WTC11 (cell line): ENCODE data around the gene WNT1. TPM values are rescaled to one million over a fixed set of nuclear protein-coding genes. Genes with fewer than 3 reads are reported as not detected.
A peak's percentile ranks its signal among the peaks of the same experiment; 100 is the strongest.

Source experiments
- ATAC-seq: fragments of 200-7000 bp; cut with Tn5 transposase; 2 replicates; pipeline ENCODE4 v1.10.0; 2021; ENCODE audit warnings: mild to moderate bottlenecking, moderate library complexity
- CTCF ChIA-PET: fragments of 300-600 bp; sonication (Branson Sonifier 250); formaldehyde crosslinking; loops from one replicate; lab custom pipeline; 2021; ENCODE audit warnings: antibody characterized with exemption; lab: Charles Lee
- POLR2A ChIA-PET: fragments of 350-600 bp; sonication (Branson Sonifier 250); formaldehyde crosslinking; loops from one replicate; lab custom pipeline; 2021; ENCODE audit warnings: antibody characterized with exemption; lab: Charles Lee
- DNase-seq: peaks from one replicate; pipeline ENCODE4 v3.0.0; 2021; ENCODE audit warnings: low spot score
- H3K27ac Mint-ChIP-seq: 2 replicates; pipeline ENCODE4 v1.8.0; 2021; ENCODE audit warnings: mixed read lengths
- H3K27me3 Mint-ChIP-seq: 2 replicates; pipeline ENCODE4 v1.8.0; 2021; ENCODE audit warnings: low read depth, mild to moderate bottlenecking, moderate library complexity, mixed read lengths
- H3K36me3 Mint-ChIP-seq: 2 replicates; pipeline ENCODE4 v1.8.0; 2021; ENCODE audit warnings: mixed read lengths
- H3K4me1 Mint-ChIP-seq: 2 replicates; pipeline ENCODE4 v1.8.0; 2022; ENCODE audit warnings: mixed read lengths
- H3K4me3 Mint-ChIP-seq: 2 replicates; pipeline ENCODE4 v1.8.0; 2021; ENCODE audit warnings: mild to moderate bottlenecking, moderate library complexity, mixed read lengths
- H3K9me3 Mint-ChIP-seq: 2 replicates; pipeline ENCODE4 v1.8.0; 2021; ENCODE audit warnings: mixed read lengths
- ATF1 ChIP-seq: sonication (generic); formaldehyde crosslinking; IDR thresholded peaks from 2 replicates; pipeline ENCODE4 v1.8.1; 2023; ENCODE audit warnings: mild to moderate bottlenecking, moderate library complexity, missing genetic modification reagents
- FOXP1 ChIP-seq: sonication (generic); formaldehyde crosslinking; IDR thresholded peaks from 2 replicates; pipeline ENCODE4 v1.8.0; 2022; ENCODE audit warnings: missing genetic modification reagents, mild to moderate bottlenecking, moderate library complexity, borderline replicate concordance
- HMGA2 ChIP-seq: fragments of 250-450 bp; sonication (Bioruptor Pico); IDR thresholded peaks from 2 replicates; pipeline ENCODE4 v1.4.0; 2021; ENCODE audit warnings: mild to moderate bottlenecking, moderate library complexity
- NR1H2 ChIP-seq: sonication (generic); formaldehyde crosslinking; IDR thresholded peaks from 2 replicates; pipeline ENCODE4 v1.9.0; 2021; ENCODE audit warnings: mild to moderate bottlenecking, moderate library complexity, missing genetic modification reagents
- PRRX2 ChIP-seq: fragments of 250-450 bp; sonication (Bioruptor Pico); IDR thresholded peaks from 2 replicates; pipeline ENCODE4 v1.8.0; 2021; ENCODE audit warnings: mild to moderate bottlenecking
- SMAD4 ChIP-seq: sonication (generic); formaldehyde crosslinking; IDR thresholded peaks from 2 replicates; pipeline ENCODE4 v1.8.0; 2022; ENCODE audit warnings: mild to moderate bottlenecking, missing genetic modification reagents
- ZNF121 ChIP-seq: sonication (generic); formaldehyde crosslinking; IDR thresholded peaks from 2 replicates; pipeline ENCODE4 v1.8.0; 2023; ENCODE audit warnings: missing genetic modification reagents
- total RNA-seq: library from RNA; stranded (reverse); gene quantifications from 3 replicates; pipeline ENCODE4 v1.2.3, GENCODE V29; 2021
- TF ChIP-seq, protein P1 (sequence below): sonication (generic); formaldehyde crosslinking; IDR thresholded peaks from 2 replicates; pipeline ENCODE4 v1.8.0; 2023; ENCODE audit warnings: missing genetic modification reagents, mild to moderate bottlenecking, borderline replicate concordance
- TF ChIP-seq, protein P2 (sequence below): sonication (generic); formaldehyde crosslinking; IDR thresholded peaks from 2 replicates; pipeline ENCODE4 v1.8.1; 2022; ENCODE audit warnings: missing genetic modification reagents, borderline replicate concordance
- TF ChIP-seq, protein P3 (sequence below): fragments of 250-450 bp; sonication (Bioruptor Pico); IDR thresholded peaks from 2 replicates; pipeline ENCODE4 v1.9.0; 2021; ENCODE audit warnings: moderate library complexity, mild to moderate bottlenecking, inconsistent platforms, borderline replicate concordance
- TF ChIP-seq, protein P4 (sequence below): sonication (generic); formaldehyde crosslinking; IDR thresholded peaks from 2 replicates; pipeline ENCODE4 v1.8.0; 2023; ENCODE audit warnings: mild to moderate bottlenecking, missing genetic modification reagents
- TF ChIP-seq, protein P5 (sequence below): sonication (generic); formaldehyde crosslinking; IDR thresholded peaks from 2 replicates; pipeline ENCODE4 v1.8.1; 2022; ENCODE audit warnings: mild to moderate bottlenecking, missing genetic modification reagents, moderate library complexity, borderline replicate concordance
- TF ChIP-seq, protein P6 (sequence below): fragments of 200-600 bp; IDR thresholded peaks from 2 replicates; pipeline ENCODE4 v1.8.0; 2022; ENCODE audit warnings: antibody characterized with exemption

The WNT1 gene
- total RNA-seq, 1 experiment from 2014 or later = not detected

DNA sequence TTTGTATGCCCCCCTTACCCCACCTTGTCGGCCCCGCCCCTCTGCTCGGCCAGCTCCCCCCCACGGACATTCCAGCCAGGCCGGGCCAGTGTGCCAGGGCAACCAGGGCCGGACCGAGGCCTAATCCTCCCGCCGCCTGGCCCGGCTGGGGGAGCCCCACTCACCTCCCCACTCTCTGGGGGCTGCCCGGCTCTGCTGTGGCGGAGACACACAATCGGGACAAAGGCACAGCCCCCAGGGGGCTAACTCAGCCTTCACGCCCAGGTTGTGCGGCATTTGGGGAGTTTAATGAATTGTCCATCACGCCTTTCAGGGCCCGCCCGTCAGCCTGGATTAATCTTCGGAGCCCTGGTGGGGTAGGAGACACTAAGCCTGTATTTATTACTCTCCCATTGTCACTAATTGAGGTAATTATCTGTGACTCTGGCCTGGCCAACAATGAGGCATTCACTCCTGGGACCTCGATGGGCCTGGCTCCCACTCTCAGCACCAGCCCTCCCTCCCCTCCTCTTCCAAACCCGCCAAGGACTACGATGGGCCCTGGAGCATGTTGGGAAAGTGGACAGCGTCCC lies 8.7 kb downstream of the WNT1 start (continued):
- TF ChIP-seq, protein P1, sequence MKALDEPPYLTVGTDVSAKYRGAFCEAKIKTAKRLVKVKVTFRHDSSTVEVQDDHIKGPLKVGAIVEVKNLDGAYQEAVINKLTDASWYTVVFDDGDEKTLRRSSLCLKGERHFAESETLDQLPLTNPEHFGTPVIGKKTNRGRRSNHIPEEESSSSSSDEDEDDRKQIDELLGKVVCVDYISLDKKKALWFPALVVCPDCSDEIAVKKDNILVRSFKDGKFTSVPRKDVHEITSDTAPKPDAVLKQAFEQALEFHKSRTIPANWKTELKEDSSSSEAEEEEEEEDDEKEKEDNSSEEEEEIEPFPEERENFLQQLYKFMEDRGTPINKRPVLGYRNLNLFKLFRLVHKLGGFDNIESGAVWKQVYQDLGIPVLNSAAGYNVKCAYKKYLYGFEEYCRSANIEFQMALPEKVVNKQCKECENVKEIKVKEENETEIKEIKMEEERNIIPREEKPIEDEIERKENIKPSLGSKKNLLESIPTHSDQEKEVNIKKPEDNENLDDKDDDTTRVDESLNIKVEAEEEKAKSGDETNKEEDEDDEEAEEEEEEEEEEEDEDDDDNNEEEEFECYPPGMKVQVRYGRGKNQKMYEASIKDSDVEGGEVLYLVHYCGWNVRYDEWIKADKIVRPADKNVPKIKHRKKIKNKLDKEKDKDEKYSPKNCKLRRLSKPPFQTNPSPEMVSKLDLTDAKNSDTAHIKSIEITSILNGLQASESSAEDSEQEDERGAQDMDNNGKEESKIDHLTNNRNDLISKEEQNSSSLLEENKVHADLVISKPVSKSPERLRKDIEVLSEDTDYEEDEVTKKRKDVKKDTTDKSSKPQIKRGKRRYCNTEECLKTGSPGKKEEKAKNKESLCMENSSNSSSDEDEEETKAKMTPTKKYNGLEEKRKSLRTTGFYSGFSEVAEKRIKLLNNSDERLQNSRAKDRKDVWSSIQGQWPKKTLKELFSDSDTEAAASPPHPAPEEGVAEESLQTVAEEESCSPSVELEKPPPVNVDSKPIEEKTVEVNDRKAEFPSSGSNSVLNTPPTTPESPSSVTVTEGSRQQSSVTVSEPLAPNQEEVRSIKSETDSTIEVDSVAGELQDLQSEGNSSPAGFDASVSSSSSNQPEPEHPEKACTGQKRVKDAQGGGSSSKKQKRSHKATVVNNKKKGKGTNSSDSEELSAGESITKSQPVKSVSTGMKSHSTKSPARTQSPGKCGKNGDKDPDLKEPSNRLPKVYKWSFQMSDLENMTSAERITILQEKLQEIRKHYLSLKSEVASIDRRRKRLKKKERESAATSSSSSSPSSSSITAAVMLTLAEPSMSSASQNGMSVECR (CRISPR knock-in tag) = no peak
- TF ChIP-seq FOXP1 (CRISPR knock-in tag) (no peak), NR1H2 (no peak), ATF1 (CRISPR knock-in tag) (no peak), PRRX2 (CRISPR knock-in tag) (no peak), SMAD4 (no peak)
- TF ChIP-seq, protein P2, sequence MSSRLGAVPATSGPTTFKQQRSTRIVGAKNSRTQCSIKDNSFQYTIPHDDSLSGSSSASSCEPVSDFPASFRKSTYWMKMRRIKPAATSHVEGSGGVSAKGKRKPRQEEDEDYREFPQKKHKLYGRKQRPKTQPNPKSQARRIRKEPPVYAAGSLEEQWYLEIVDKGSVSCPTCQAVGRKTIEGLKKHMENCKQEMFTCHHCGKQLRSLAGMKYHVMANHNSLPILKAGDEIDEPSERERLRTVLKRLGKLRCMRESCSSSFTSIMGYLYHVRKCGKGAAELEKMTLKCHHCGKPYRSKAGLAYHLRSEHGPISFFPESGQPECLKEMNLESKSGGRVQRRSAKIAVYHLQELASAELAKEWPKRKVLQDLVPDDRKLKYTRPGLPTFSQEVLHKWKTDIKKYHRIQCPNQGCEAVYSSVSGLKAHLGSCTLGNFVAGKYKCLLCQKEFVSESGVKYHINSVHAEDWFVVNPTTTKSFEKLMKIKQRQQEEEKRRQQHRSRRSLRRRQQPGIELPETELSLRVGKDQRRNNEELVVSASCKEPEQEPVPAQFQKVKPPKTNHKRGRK = no peak
- TF ChIP-seq, protein P3, sequence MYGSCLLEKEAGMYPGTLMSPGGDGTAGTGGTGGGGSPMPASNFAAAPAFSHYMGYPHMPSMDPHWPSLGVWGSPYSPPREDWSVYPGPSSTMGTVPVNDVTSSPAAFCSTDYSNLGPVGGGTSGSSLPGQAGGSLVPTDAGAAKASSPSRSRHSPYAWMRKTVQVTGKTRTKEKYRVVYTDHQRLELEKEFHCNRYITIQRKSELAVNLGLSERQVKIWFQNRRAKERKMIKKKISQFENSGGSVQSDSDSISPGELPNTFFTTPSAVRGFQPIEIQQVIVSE = no peak
- TF ChIP-seq, protein P4, sequence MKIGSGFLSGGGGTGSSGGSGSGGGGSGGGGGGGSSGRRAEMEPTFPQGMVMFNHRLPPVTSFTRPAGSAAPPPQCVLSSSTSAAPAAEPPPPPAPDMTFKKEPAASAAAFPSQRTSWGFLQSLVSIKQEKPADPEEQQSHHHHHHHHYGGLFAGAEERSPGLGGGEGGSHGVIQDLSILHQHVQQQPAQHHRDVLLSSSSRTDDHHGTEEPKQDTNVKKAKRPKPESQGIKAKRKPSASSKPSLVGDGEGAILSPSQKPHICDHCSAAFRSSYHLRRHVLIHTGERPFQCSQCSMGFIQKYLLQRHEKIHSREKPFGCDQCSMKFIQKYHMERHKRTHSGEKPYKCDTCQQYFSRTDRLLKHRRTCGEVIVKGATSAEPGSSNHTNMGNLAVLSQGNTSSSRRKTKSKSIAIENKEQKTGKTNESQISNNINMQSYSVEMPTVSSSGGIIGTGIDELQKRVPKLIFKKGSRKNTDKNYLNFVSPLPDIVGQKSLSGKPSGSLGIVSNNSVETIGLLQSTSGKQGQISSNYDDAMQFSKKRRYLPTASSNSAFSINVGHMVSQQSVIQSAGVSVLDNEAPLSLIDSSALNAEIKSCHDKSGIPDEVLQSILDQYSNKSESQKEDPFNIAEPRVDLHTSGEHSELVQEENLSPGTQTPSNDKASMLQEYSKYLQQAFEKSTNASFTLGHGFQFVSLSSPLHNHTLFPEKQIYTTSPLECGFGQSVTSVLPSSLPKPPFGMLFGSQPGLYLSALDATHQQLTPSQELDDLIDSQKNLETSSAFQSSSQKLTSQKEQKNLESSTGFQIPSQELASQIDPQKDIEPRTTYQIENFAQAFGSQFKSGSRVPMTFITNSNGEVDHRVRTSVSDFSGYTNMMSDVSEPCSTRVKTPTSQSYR (CRISPR knock-in tag) = no peak
- TF ChIP-seq, protein P5, sequence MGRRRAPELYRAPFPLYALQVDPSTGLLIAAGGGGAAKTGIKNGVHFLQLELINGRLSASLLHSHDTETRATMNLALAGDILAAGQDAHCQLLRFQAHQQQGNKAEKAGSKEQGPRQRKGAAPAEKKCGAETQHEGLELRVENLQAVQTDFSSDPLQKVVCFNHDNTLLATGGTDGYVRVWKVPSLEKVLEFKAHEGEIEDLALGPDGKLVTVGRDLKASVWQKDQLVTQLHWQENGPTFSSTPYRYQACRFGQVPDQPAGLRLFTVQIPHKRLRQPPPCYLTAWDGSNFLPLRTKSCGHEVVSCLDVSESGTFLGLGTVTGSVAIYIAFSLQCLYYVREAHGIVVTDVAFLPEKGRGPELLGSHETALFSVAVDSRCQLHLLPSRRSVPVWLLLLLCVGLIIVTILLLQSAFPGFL (CRISPR knock-in tag) = no peak
- TF ChIP-seq, all 79 proteins: peak for 0

DNA sequence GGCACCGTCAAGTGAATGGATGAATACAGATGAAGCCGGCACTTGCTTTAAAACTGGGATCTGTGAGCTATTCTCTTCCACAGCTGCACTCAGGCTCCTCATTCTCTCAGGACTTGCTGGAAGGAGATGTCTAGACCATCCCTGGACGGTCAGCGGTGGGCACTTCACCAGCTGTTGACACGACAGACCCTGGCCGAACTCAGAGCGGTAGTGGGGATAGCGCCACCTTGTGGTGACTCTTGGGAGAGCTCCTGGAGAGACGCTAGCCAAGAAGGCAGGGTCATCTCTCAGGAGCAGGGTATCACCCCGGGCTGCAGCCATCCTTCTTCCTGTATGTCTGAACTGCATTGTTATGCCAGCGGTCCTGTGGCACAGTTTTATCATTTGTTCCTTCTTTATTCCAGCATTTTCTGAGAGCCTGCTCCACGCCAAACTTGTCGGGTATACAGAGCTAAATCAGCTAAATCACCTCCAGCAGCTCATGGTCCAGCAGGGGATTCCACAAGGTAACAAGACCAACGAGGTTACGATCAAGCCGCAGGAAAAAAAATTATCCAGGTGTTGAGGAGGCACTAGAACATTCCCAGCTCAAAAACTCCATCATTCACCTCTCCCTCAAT lies 10.0 kb downstream of the WNT1 start:
- Mint-ChIP-seq H3K36me3 (no peaks in the 10 kb centered on the region), H3K27me3 (peaks cover 76% of the 10 kb centered on the region), H3K9me3 (no peaks in the 10 kb centered on the region), H3K27ac (no peak overlapping the region), H3K4me3 (no peak overlapping the region), H3K4me1 (peaks cover 10% of the 10 kb centered on the region)
- CTCF ChIA-PET = interaction anchor here (0.5 to 3.5 kb wide), 71 partner anchors 9 to 551 kb away, joined by 3 to 156 read pairs (median 5); partner anchors contain the start of genes ARF3, CACNB3, DDN and DDX23
- peak; percentile 91 for DNase-seq
- POLR2A ChIA-PET = interaction anchor here (1.4 kb wide), 1 partner anchor 31 kb away, joined by 4 read pairs; the partner anchor contains the start of gene ARF3
- TF ChIP-seq, protein P6, sequence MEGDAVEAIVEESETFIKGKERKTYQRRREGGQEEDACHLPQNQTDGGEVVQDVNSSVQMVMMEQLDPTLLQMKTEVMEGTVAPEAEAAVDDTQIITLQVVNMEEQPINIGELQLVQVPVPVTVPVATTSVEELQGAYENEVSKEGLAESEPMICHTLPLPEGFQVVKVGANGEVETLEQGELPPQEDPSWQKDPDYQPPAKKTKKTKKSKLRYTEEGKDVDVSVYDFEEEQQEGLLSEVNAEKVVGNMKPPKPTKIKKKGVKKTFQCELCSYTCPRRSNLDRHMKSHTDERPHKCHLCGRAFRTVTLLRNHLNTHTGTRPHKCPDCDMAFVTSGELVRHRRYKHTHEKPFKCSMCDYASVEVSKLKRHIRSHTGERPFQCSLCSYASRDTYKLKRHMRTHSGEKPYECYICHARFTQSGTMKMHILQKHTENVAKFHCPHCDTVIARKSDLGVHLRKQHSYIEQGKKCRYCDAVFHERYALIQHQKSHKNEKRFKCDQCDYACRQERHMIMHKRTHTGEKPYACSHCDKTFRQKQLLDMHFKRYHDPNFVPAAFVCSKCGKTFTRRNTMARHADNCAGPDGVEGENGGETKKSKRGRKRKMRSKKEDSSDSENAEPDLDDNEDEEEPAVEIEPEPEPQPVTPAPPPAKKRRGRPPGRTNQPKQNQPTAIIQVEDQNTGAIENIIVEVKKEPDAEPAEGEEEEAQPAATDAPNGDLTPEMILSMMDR = peak; percentile 96
- TF ChIP-seq ZNF121 (no peak), HMGA2 (CRISPR knock-in tag) (no peak)
- ATAC-seq = peak; percentile 89
